NCI-H2029 (cell line): ENCODE data around the gene WDR55.
"Not testable (repeated sequence)": the region's sequence is repeated elsewhere in the genome, so short reads cannot be mapped to it uniquely, and the experiment has no call there.

Experiments
- DNase-seq: peaks from one replicate; lab custom pipeline; 2025; lab: John Stamatoyannopoulos, UW

WDR55 gene

DNA sequence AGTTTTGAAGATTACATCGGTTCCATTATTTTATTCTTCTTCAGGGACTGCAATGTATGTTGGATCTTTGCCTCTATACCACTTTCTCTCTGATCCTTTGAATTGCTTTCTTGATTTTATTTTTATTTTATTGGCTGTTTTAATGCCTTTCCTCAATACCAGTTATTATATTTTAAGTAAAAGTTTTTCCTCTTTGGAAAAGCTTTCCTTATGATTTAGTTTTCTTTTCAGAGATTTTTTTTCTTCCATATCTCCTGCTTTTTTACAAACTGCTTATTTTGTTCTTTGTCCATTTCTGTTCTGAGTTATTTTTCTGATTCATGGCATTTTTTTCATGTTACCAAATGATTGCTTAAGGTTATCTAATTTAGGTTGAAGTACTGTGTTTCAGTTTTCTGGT is 47.1 kb downstream of the WDR55 start:
- DNase-seq = no peak

DNA sequence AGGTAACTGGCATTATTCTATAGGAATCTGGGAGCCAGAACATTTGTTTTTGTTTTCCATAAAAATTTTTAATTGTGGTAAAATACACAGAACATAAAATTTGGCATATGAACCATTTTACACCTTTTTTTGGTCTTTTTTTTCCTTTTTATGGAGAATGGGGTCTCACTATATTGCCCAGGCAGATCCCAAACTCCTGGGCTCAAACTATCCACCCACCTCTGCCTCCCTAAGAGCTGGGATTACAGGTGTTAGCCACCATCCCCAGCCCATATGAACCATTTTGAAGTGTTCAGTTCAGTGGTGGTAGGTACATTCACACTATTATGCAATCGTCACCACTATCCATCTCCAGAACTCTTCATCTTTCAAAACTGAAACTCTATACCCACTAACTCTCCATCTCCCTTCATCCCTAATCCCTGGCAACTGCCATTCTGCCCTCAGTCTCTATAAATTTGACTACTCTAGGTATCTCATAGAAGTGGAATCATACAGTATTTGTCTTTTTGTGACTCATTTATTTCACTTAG is 48.9 kb downstream of the WDR55 start:
- no peak for DNase-seq

DNA sequence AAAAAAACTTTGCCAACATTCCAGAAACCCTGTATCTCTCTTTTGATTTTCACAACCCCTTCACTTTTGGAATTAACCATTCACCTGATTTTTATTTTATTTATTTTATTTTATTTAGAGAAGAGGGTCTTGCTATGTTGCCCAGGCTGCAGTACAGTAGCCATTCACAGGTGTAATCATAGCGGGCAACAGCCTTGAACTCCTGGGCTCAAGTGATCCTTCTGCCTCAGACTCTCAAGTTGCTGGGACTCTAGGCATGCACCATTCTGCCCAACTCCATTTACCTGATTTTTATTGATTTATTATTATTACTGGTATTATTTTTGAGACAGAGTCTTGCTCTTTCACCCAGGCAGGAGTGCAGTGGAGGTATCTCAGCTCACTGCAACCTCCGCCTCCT is 51.5 kb downstream of the WDR55 start:
- DNase-seq = not testable (repeated sequence)

- no peak for DNase-seq
Measured at GRCh38 chr5:140718266-140718592, 53.5 kb downstream of the WDR55 start.

GRCh38 chr5:140720738-140721137 is 56.0 kb downstream of the WDR55 start:
- DNase-seq = not testable (repeated sequence)

DNA sequence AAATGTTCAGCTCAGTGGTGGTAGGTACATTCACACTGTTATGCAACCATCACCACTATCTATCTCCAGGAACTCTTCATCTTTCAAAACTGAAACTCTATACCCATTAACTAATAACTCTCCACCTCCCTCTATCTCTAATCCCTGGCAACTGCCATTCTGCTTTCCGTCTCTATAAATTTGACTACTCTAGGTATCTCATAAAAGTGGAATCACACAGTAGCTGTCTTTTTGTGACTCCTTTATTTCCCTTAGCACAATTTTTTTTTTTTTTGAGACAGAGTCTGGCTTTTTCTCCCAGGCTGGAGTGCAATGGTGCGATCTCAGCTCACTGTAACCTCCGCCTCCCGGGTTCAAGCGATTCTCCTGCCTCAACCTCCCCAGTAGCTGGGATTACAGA is 56.7 kb downstream of the WDR55 start:
- not testable (repeated sequence) for DNase-seq
